ENCODE results near the gene NTN4. TPM values are rescaled to one million over a fixed set of nuclear protein-coding genes. Genes with fewer than 3 reads are reported as not detected.

Gene NTN4
- total and polyA plus RNA-seq, 10 of the 15 experiments (the other 5 are each of a cell fraction or from before 2014, with no cell fraction given) = 0.15 TPM; not detected in 9

- no peak for TF ChIP-seq YBX1 (IDR thresholded peaks at IDR 0.05)
- TF ChIP-seq WRNIP1 (IDR thresholded peaks at IDR 0.05; ENCODE audit: borderline replicate concordance, low read depth, low read length) = no peak
- TF ChIP-seq ETV6 (conservative IDR thresholded peaks at IDR 0.05 in 1 of 2, IDR thresholded peaks at IDR 0.05 in 1 of 2; ENCODE audit: borderline replicate concordance in 1 of 2, low read depth in 1 of 2) = no peak
These were observed 13.7 kb upstream of the NTN4 start (continued) for GRCh38 chr12:95804291-95804690.

- no TSS peak for BruUV-seq (replicated peaks)
- no peaks in the 10 kb centered on the region for H3K36me3 ChIP-seq (ENCODE audit: control insufficient read depth in 2 of 2, insufficient read depth in 2 of 2, low read length in 1 of 2)
- POLR2A ChIA-PET = no interaction called here
- SMC1A ChIA-PET (ENCODE audit: uncharacterized antibody, unreplicated experiment) = interaction anchor here (0.9 kb wide), 1 partner anchor 246 kb away, joined by 3 read pairs; no protein-coding TSS in a partner anchor
- H3K4me1 ChIP-seq (ENCODE audit: control insufficient read depth, insufficient read depth, low read length) = no peaks in the 10 kb centered on the region
- in situ Hi-C loops (cut with MboI) (no loop called here), intact Hi-C loops (cut with micrococcal nuclease; ENCODE audit: unreplicated experiment) (no loop called here)
- no peak overlapping the region for H3K9ac ChIP-seq (ENCODE audit: control insufficient read depth, insufficient read depth, low read length)
- no peak for DNase-seq (ENCODE audit: low read depth, low spot score)
- no peaks in the 10 kb centered on the region; a peak in 2 of 4 replicates for H3K27me3 ChIP-seq (replicated peaks in 1 of 2; ENCODE audit: control insufficient read depth in 2 of 2, insufficient read depth in 2 of 2, low read length in 1 of 2)
- no peak overlapping the region for H2AFZ ChIP-seq (ENCODE audit: control insufficient read depth, low read depth, low read length)
- whole genome bisulfite sequencing (ENCODE audit: insufficient coverage, insufficient replicate concordance, low lambda C conversion rate, missing lambda C conversion rate) = 21% methylated on average over 1 of the region's 1 CpG
- no peaks in the 10 kb centered on the region for H4K20me1 ChIP-seq (ENCODE audit: control insufficient read depth, insufficient read depth)
- no peak for FAIRE-seq
- ATAC-seq = no peak
- TF ChIP-seq ZNF592 (IDR thresholded peaks at IDR 0.05) = no peak
- TF ChIP-seq USF2 (IDR thresholded peaks at IDR 0.05; ENCODE audit: borderline replicate concordance, low read depth, low read length) = no peak
- no peak for TF ChIP-seq ZBED1 (IDR thresholded peaks at IDR 0.05; ENCODE audit: borderline replicate concordance)
- no peak for TF ChIP-seq ZNF274 (IDR thresholded peaks at IDR 0.05; ENCODE audit: insufficient read depth, insufficient read length)
- no peak for TF ChIP-seq SREBF2 (IDR thresholded peaks at IDR 0.05; ENCODE audit: low read length)
- TF ChIP-seq SKIL (IDR thresholded peaks at IDR 0.05; ENCODE audit: low read depth, poor library complexity, severe bottlenecking) = no peak
- TF ChIP-seq STAT3 (IDR thresholded peaks at IDR 0.05; ENCODE audit: low read depth, low read length) = no peak
- no peak overlapping the region for H3K4me2 ChIP-seq (ENCODE audit: control insufficient read depth, insufficient read depth)
- H3K27ac ChIP-seq (ENCODE audit: control insufficient read depth, insufficient read depth) = no peak overlapping the region
- RAD21 ChIA-PET (ENCODE audit: unreplicated experiment) = no interaction called here
- CTCF ChIA-PET = no interaction called here
- H3K4me3 ChIP-seq = no peak overlapping the region
- no peaks in the 10 kb centered on the region for H3K9me3 ChIP-seq (replicated peaks; ENCODE audit: control insufficient read depth, insufficient read depth, low read length)
- no peaks in the 10 kb centered on the region for H3K79me2 ChIP-seq (ENCODE audit: control insufficient read depth, insufficient read depth, low read length)
These were observed 13.3 kb upstream of the NTN4 start for GRCh38 chr12:95803817-95804216.
